Stimulated activated naive CD4-positive, alpha-beta T cell treated with Interleukin-2 at 50 U/mL for 16 hours (primary cell): ENCODE results near the gene CCR8.
A peak's percentile ranks its signal among the peaks of the same experiment; 100 is the strongest.
"Not testable (repeated sequence)": the region's sequence is repeated elsewhere in the genome, so short reads cannot be mapped to it uniquely, and the experiment has no call there.

Experiments
- DNase-seq: peaks from one replicate; lab custom pipeline; 2025; lab: John Stamatoyannopoulos, UW

The CCR8 gene

GRCh38 chr3:39349080-39349479 lies 19.6 kb downstream of the CCR8 start:
- DNase-seq = no peak

- no peak for DNase-seq
These were observed 21.2 kb downstream of the CCR8 start for GRCh38 chr3:39350714-39351113.

GRCh38 chr3:39351134-39351533 lies 21.6 kb downstream of the CCR8 start:
- not testable (repeated sequence) for DNase-seq

- DNase-seq = not testable (repeated sequence)
These were observed 23.8 kb downstream of the CCR8 start for GRCh38 chr3:39353168-39353927.

- DNase-seq = no peak
These were observed 28.8 kb downstream of the CCR8 start for GRCh38 chr3:39358333-39358732.

GRCh38 chr3:39361252-39361927 lies 31.9 kb downstream of the CCR8 start:
- peak; percentile 57 for DNase-seq

- no peak for DNase-seq
These were observed 32.7 kb downstream of the CCR8 start for GRCh38 chr3:39362192-39362591.

- DNase-seq = no peak
These were observed 33.3 kb downstream of the CCR8 start for GRCh38 chr3:39362812-39363211.

GRCh38 chr3:39370450-39370849 lies 40.9 kb downstream of the CCR8 start:
- DNase-seq = not testable (repeated sequence)

- no peak for DNase-seq
These were observed 43.3 kb downstream of the CCR8 start for GRCh38 chr3:39372833-39373232.

GRCh38 chr3:39376959-39377634 lies 47.6 kb downstream of the CCR8 start:
- DNase-seq = no peak

GRCh38 chr3:39378088-39378487 lies 48.6 kb downstream of the CCR8 start:
- no peak for DNase-seq

- no peak for DNase-seq
These were observed 49.7 kb downstream of the CCR8 start for GRCh38 chr3:39378957-39379777.

- no peak for DNase-seq
These were observed 50.3 kb downstream of the CCR8 start for GRCh38 chr3:39379778-39380155.

- DNase-seq = no peak
These were observed 51.9 kb downstream of the CCR8 start for GRCh38 chr3:39381432-39381831.
